Sigmoid colon (tissue), 4 donors: Measurements from ENCODE around the gene CSNK1D.

Experiments used
- POLR2AphosphoS5 ChIP-seq, 4 donors: sonication (generic); formaldehyde crosslinking; IDR thresholded peaks; one replicate each; pipeline ENCODE4 v1.6.1; 2017; ENCODE audit warnings: antibody characterized with exemption in 4 of 4
- TF ChIP-seq, protein P1 (sequence below), 4 experiments: fragments of 450-650 bp in 3 of 4; fragments of 200-600 bp in 1 of 4; IDR thresholded peaks; one replicate each; pipeline ENCODE4 v1.5.1; 2016 to 2019; ENCODE audit warnings: antibody characterized with exemption in 4 of 4, mild to moderate bottlenecking in 3 of 4, moderate library complexity in 2 of 4

GRCh38 chr17:82270651-82271050 lies 2.8 kb downstream of the CSNK1D start:
- TF ChIP-seq, protein P1, sequence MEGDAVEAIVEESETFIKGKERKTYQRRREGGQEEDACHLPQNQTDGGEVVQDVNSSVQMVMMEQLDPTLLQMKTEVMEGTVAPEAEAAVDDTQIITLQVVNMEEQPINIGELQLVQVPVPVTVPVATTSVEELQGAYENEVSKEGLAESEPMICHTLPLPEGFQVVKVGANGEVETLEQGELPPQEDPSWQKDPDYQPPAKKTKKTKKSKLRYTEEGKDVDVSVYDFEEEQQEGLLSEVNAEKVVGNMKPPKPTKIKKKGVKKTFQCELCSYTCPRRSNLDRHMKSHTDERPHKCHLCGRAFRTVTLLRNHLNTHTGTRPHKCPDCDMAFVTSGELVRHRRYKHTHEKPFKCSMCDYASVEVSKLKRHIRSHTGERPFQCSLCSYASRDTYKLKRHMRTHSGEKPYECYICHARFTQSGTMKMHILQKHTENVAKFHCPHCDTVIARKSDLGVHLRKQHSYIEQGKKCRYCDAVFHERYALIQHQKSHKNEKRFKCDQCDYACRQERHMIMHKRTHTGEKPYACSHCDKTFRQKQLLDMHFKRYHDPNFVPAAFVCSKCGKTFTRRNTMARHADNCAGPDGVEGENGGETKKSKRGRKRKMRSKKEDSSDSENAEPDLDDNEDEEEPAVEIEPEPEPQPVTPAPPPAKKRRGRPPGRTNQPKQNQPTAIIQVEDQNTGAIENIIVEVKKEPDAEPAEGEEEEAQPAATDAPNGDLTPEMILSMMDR (IDR thresholded peaks at IDR 0.05): no peak
- TF ChIP-seq POLR2AphosphoS5 (IDR thresholded peaks at IDR 0.05): no peak
